ENCODE measurements around the gene PPP1R13B. TPM values are rescaled to one million over a fixed set of nuclear protein-coding genes. Genes with fewer than 3 reads are reported as not detected.

PPP1R13B gene
- total RNA-seq, 1 experiment from 2014 or later: 10.3 TPM

GRCh38 chr14:103698380-103699260 lies 148.8 kb downstream of the PPP1R13B start:
- Mint-ChIP-seq H3K27me3 (ENCODE audit: low read depth) (no peaks in the 10 kb centered on the region; the same call in 1 of the 2 replicates), H3K4me1 (peaks cover 15% of the 10 kb centered on the region), H3K27ac (no peak overlapping the region), H3K4me3 (no peak overlapping the region), H3K36me3 (peaks cover 17% of the 10 kb centered on the region; the same call in 1 of the 2 replicates), H3K9me3 (no peaks in the 10 kb centered on the region)
- DNase-seq (ENCODE audit: low spot score) (no peak), ATAC-seq (peak; percentile 7)
- POLR2A ChIA-PET: no interaction called here
- TF ChIP-seq ATF6 (CRISPR knock-in tag; IDR thresholded peaks at IDR 0.05): no peak
- TF ChIP-seq MYBL2 (CRISPR knock-in tag; IDR thresholded peaks at IDR 0.05): no peak
- TF ChIP-seq, protein P1, sequence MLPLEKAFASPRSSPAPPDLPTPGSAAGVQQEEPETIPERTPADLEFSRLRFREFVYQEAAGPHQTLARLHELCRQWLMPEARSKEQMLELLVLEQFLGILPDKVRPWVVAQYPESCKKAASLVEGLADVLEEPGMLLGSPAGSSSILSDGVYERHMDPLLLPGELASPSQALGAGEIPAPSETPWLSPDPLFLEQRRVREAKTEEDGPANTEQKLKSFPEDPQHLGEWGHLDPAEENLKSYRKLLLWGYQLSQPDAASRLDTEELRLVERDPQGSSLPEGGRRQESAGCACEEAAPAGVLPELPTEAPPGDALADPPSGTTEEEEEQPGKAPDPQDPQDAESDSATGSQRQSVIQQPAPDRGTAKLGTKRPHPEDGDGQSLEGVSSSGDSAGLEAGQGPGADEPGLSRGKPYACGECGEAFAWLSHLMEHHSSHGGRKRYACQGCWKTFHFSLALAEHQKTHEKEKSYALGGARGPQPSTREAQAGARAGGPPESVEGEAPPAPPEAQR (CRISPR knock-in tag; IDR thresholded peaks at IDR 0.05): no peak
- no peak for TF ChIP-seq CREM (CRISPR knock-in tag; IDR thresholded peaks at IDR 0.05)
- no peak for TF ChIP-seq ETV6 (CRISPR knock-in tag; IDR thresholded peaks at IDR 0.05)
- TF ChIP-seq, protein P2, sequence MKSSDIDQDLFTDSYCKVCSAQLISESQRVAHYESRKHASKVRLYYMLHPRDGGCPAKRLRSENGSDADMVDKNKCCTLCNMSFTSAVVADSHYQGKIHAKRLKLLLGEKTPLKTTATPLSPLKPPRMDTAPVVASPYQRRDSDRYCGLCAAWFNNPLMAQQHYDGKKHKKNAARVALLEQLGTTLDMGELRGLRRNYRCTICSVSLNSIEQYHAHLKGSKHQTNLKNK (CRISPR knock-in tag; IDR thresholded peaks at IDR 0.05): no peak
- TF ChIP-seq EMX1 (CRISPR knock-in tag; IDR thresholded peaks at IDR 0.05): no peak
- CTCF ChIA-PET: no interaction called here

DNA sequence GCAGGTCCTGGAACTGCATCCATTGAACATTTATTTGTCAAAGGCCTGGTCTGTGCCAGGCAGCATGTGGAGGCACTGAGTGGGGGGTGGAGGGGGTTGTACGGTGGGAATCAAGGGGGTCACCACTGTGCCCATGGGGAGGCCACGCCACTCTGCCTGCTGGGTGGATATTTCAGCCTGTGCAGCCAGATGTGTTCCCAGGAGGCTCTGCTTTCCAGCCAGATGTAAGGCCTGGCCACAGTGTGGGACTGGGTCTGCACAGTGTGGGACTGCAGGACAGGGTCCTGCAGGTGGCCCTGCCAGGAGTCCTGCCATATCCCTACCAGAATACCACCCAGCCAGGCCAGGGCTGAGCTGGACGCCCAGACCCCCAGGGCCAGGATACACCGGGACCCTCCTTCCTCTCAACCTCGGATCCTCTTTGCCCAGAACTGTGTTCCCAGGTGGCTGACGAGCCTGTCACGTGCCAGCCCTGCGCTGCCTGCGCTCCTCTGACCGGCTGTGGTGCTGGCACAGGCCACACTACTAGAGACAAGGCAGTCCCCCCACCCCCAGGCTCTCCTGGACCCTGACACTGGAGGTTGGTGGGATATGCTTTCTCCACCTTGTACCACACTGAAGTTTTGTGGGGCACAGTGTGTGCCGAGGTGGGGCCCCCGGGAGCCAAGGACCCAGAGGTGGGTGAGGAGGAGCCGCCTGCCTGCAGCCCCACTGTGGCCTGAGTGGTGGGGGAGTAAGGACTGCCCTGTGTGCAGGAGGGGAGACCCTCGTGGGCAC lies 149.6 kb downstream of the PPP1R13B start:
- Mint-ChIP-seq H3K36me3 (peaks cover 12% of the 10 kb centered on the region; the same call in 1 of the 2 replicates), H3K27ac (no peak overlapping the region), H3K4me3 (no peak overlapping the region), H3K4me1 (peaks cover 13% of the 10 kb centered on the region), H3K27me3 (ENCODE audit: low read depth) (no peaks in the 10 kb centered on the region; the same call in 1 of the 2 replicates), H3K9me3 (no peaks in the 10 kb centered on the region)
- ATAC-seq (no peak), DNase-seq (ENCODE audit: low spot score) (no peak)
- ChIA-PET POLR2A (no interaction called here), CTCF (interaction anchor here (0.7 kb wide), 1 partner anchor 18 kb away, joined by 3 read pairs; no protein-coding TSS in a partner anchor)
- TF ChIP-seq NFATC4 (CRISPR knock-in tag; IDR thresholded peaks at IDR 0.05) (no peak), SP1 (CRISPR knock-in tag; conservative IDR thresholded peaks at IDR 0.05) (no peak), FOXP1 (CRISPR knock-in tag; IDR thresholded peaks at IDR 0.05; ENCODE audit: borderline replicate concordance) (peak; percentile 30; the same call in 1 of the 2 replicates), CREM (CRISPR knock-in tag; IDR thresholded peaks at IDR 0.05) (no peak)

GRCh38 chr14:103697206-103697602 lies 150.2 kb downstream of the PPP1R13B start:
- DNase-seq (ENCODE audit: low spot score): no peak
- peaks cover 13% of the 10 kb centered on the region for H3K4me1 Mint-ChIP-seq
- peak overlapping the region; percentile 63 for H3K27ac Mint-ChIP-seq
- no peaks in the 10 kb centered on the region; the same call in 1 of the 2 replicates for H3K27me3 Mint-ChIP-seq (ENCODE audit: low read depth)
- peaks cover 9% of the 10 kb centered on the region; the same call in 1 of the 2 replicates for H3K36me3 Mint-ChIP-seq
- POLR2A ChIA-PET: no interaction called here
- H3K4me3 Mint-ChIP-seq: no peak overlapping the region
- no peaks in the 10 kb centered on the region for H3K9me3 Mint-ChIP-seq
- no peak for ATAC-seq
- CTCF ChIA-PET: interaction anchor here (0.7 kb wide), 1 partner anchor 17 kb away, joined by 3 read pairs; no protein-coding TSS in a partner anchor
- TF ChIP-seq NFATC4 (CRISPR knock-in tag; IDR thresholded peaks at IDR 0.05) (no peak), JUN (CRISPR knock-in tag; IDR thresholded peaks at IDR 0.05) (no peak), ZNF423 (CRISPR knock-in tag; IDR thresholded peaks at IDR 0.05) (no peak), SMAD3 (CRISPR knock-in tag; IDR thresholded peaks at IDR 0.05; ENCODE audit: borderline replicate concordance) (no peak), ETV6 (CRISPR knock-in tag; IDR thresholded peaks at IDR 0.05) (no peak), ATF6 (CRISPR knock-in tag; IDR thresholded peaks at IDR 0.05) (no peak)
- TF ChIP-seq, protein P3, sequence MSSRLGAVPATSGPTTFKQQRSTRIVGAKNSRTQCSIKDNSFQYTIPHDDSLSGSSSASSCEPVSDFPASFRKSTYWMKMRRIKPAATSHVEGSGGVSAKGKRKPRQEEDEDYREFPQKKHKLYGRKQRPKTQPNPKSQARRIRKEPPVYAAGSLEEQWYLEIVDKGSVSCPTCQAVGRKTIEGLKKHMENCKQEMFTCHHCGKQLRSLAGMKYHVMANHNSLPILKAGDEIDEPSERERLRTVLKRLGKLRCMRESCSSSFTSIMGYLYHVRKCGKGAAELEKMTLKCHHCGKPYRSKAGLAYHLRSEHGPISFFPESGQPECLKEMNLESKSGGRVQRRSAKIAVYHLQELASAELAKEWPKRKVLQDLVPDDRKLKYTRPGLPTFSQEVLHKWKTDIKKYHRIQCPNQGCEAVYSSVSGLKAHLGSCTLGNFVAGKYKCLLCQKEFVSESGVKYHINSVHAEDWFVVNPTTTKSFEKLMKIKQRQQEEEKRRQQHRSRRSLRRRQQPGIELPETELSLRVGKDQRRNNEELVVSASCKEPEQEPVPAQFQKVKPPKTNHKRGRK (CRISPR knock-in tag; IDR thresholded peaks at IDR 0.05; ENCODE audit: borderline replicate concordance): no peak
- TF ChIP-seq, protein P4, sequence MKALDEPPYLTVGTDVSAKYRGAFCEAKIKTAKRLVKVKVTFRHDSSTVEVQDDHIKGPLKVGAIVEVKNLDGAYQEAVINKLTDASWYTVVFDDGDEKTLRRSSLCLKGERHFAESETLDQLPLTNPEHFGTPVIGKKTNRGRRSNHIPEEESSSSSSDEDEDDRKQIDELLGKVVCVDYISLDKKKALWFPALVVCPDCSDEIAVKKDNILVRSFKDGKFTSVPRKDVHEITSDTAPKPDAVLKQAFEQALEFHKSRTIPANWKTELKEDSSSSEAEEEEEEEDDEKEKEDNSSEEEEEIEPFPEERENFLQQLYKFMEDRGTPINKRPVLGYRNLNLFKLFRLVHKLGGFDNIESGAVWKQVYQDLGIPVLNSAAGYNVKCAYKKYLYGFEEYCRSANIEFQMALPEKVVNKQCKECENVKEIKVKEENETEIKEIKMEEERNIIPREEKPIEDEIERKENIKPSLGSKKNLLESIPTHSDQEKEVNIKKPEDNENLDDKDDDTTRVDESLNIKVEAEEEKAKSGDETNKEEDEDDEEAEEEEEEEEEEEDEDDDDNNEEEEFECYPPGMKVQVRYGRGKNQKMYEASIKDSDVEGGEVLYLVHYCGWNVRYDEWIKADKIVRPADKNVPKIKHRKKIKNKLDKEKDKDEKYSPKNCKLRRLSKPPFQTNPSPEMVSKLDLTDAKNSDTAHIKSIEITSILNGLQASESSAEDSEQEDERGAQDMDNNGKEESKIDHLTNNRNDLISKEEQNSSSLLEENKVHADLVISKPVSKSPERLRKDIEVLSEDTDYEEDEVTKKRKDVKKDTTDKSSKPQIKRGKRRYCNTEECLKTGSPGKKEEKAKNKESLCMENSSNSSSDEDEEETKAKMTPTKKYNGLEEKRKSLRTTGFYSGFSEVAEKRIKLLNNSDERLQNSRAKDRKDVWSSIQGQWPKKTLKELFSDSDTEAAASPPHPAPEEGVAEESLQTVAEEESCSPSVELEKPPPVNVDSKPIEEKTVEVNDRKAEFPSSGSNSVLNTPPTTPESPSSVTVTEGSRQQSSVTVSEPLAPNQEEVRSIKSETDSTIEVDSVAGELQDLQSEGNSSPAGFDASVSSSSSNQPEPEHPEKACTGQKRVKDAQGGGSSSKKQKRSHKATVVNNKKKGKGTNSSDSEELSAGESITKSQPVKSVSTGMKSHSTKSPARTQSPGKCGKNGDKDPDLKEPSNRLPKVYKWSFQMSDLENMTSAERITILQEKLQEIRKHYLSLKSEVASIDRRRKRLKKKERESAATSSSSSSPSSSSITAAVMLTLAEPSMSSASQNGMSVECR (CRISPR knock-in tag; IDR thresholded peaks at IDR 0.05; ENCODE audit: borderline replicate concordance): no peak

Data from WTC11 (cell line).